Hepatocyte (in vitro differentiated cells): ENCODE data around the gene TMEM235. TPM values are rescaled to one million over a fixed set of nuclear protein-coding genes. Genes with fewer than 3 reads are reported as not detected.
A peak's percentile ranks its signal among the peaks of the same experiment; 100 is the strongest.

Experiments
- DNase-seq: peaks from one replicate; pipeline ENCODE4 v3.0.0-alpha.2; 2016; ENCODE audit warnings: low spot score
- H2AFZ ChIP-seq: fragments of 200-600 bp; sonication (generic); 2 replicates; pipeline ENCODE4 v1.6.0; 2016; ENCODE audit warnings: antibody characterized with exemption, mild to moderate bottlenecking
- H3K27ac ChIP-seq: fragments of 200-600 bp; sonication (generic); 2 replicates; pipeline ENCODE4 v1.5.1; 2016; ENCODE audit warnings: mild to moderate bottlenecking
- H3K27me3 ChIP-seq: fragments of 200-600 bp; sonication (generic); 2 replicates; pipeline ENCODE4 v1.6.1; 2016
- H3K36me3 ChIP-seq: fragments of 200-600 bp; sonication (generic); replicated peaks from 2 replicates; pipeline ENCODE4 v1.5.1; 2016; ENCODE audit warnings: low read depth; ENCODE audit not compliant: insufficient read depth
- H3K4me1 ChIP-seq: fragments of 200-600 bp; sonication (generic); 2 replicates; pipeline ENCODE4 v1.5.1; 2016; ENCODE audit warnings: mild to moderate bottlenecking, moderate library complexity; ENCODE audit not compliant: insufficient read depth
- H3K4me2 ChIP-seq: fragments of 200-600 bp; sonication (generic); 2 replicates; pipeline ENCODE4 v1.6.0; 2016
- H3K4me3 ChIP-seq: fragments of 200-600 bp; sonication (generic); 2 replicates; pipeline ENCODE4 v1.5.1; 2016; ENCODE audit warnings: mild to moderate bottlenecking
- H3K79me2 ChIP-seq: fragments of 200-600 bp; sonication (generic); 2 replicates; pipeline ENCODE4 v1.6.0; 2017; ENCODE audit warnings: mild to moderate bottlenecking
- H3K9me2 ChIP-seq: fragments of 200-600 bp; sonication (generic); replicated peaks from 2 replicates; pipeline ENCODE4 v1.6.0; 2017; ENCODE audit warnings: mild to moderate bottlenecking; ENCODE audit not compliant: insufficient read depth
- H3K9me3 ChIP-seq: fragments of 200-600 bp; sonication (generic); 2 replicates; pipeline ENCODE4 v1.5.1; 2016; ENCODE audit warnings: low read depth, mild to moderate bottlenecking
- H4K20me1 ChIP-seq: fragments of 200-600 bp; sonication (generic); 2 replicates; pipeline ENCODE4 v1.6.0; 2016; ENCODE audit warnings: mild to moderate bottlenecking; ENCODE audit not compliant: insufficient read depth, poor library complexity, severe bottlenecking
- CTCF ChIP-seq: fragments of 200-600 bp; sonication (generic); IDR thresholded peaks from 2 replicates; pipeline ENCODE4 v1.5.1; 2016; ENCODE audit warnings: antibody characterized with exemption, mild to moderate bottlenecking; ENCODE audit not compliant: poor library complexity
- EZH2 ChIP-seq: fragments of 200-600 bp; sonication (generic); IDR thresholded peaks from 2 replicates; pipeline ENCODE4 v1.6.1; 2016; ENCODE audit warnings: antibody characterized with exemption, mild to moderate bottlenecking, borderline replicate concordance
- EZH2phosphoT487 ChIP-seq: fragments of 200-600 bp; sonication (generic); IDR thresholded peaks from one replicate; pipeline ENCODE4 v1.6.1; 2018; ENCODE audit warnings: antibody characterized with exemption, mild to moderate bottlenecking, low read depth, moderate library complexity; ENCODE audit not compliant: unreplicated experiment, severe bottlenecking
- WGBS: methylation state at CpG from one replicate; pipeline ENCODE4 v1.1.6; 2016; ENCODE audit warnings: low lambda C conversion rate; ENCODE audit errors: missing lambda C conversion rate; 5-methylcytosine and 5-hydroxymethylcytosine counted together
- polyA plus RNA-seq: library from polyadenylated mRNA; unstranded; fragments of >200 nt; fragmentation: Nextera tagmentation; extraction: Ambion mirVana; gene quantifications from 2 replicates; pipeline ENCODE4 v1.2.1, GENCODE V29; 2016
- total RNA-seq: library from RNA; depleted of rRNA; stranded (reverse); fragments of >200 nt; gene quantifications from 2 replicates; pipeline ENCODE4 v1.2.3, GENCODE V29; 2014

Gene TMEM235
- total and polyA plus RNA-seq, 2 experiments from 2014 or later: 0.21 to 0.27 TPM

- H3K79me2 ChIP-seq: no peaks in the 10 kb centered on the region
- no peaks in the 10 kb centered on the region for H3K9me2 ChIP-seq
- peaks cover 51% of the 10 kb centered on the region for H3K4me1 ChIP-seq
- WGBS: 17% methylated on average over 17 of the region's 17 CpGs
- peak overlapping the region; percentile 55 for H3K4me2 ChIP-seq
- DNase-seq: peak; percentile 94
- H2AFZ ChIP-seq: no peak overlapping the region
- TF ChIP-seq EZH2: no peak
- TF ChIP-seq CTCF: no peak
- no peak for TF ChIP-seq EZH2phosphoT487
- peak overlapping the region; percentile 76 for H3K27ac ChIP-seq
- no peaks in the 10 kb centered on the region for H3K9me3 ChIP-seq
- H4K20me1 ChIP-seq: no peaks in the 10 kb centered on the region
- no peaks in the 10 kb centered on the region for H3K36me3 ChIP-seq
- H3K27me3 ChIP-seq: no peaks in the 10 kb centered on the region
- no peak overlapping the region for H3K4me3 ChIP-seq
Observed at GRCh38 chr17:78272181-78272913, 40.9 kb downstream of the TMEM235 start.

- no peak for DNase-seq
- TF ChIP-seq CTCF (no peak), EZH2phosphoT487 (no peak), EZH2 (no peak)
- Histone ChIP-seq H3K36me3 (no peaks in the 10 kb centered on the region), H3K27me3 (no peaks in the 10 kb centered on the region), H3K79me2 (no peaks in the 10 kb centered on the region), H4K20me1 (no peaks in the 10 kb centered on the region), H2AFZ (no peak overlapping the region), H3K4me2 (peak overlapping the region; percentile 55), H3K9me3 (no peaks in the 10 kb centered on the region), H3K4me1 (peaks cover 47% of the 10 kb centered on the region), H3K4me3 (no peak overlapping the region), H3K27ac (peak overlapping the region; percentile 76), H3K9me2 (no peaks in the 10 kb centered on the region)
- 48% methylated on average over 7 of the region's 7 CpGs for WGBS
Observed at GRCh38 chr17:78272914-78273258, 41.5 kb downstream of the TMEM235 start.

GRCh38 chr17:78273813-78274212 is 42.4 kb downstream of the TMEM235 start:
- no peak overlapping the region for H2AFZ ChIP-seq
- H3K27ac ChIP-seq: no peak overlapping the region
- no peaks in the 10 kb centered on the region for H3K9me3 ChIP-seq
- no peak overlapping the region for H3K4me2 ChIP-seq
- peaks cover 45% of the 10 kb centered on the region for H3K4me1 ChIP-seq
- DNase-seq: peak; percentile 4
- no peak overlapping the region for H3K4me3 ChIP-seq
- no peaks in the 10 kb centered on the region for H3K9me2 ChIP-seq
- no peaks in the 10 kb centered on the region for H3K27me3 ChIP-seq
- 92% methylated on average over 6 of the region's 6 CpGs for WGBS
- H3K36me3 ChIP-seq: no peaks in the 10 kb centered on the region
- no peak for TF ChIP-seq CTCF
- H3K79me2 ChIP-seq: no peaks in the 10 kb centered on the region
- H4K20me1 ChIP-seq: no peaks in the 10 kb centered on the region
